Suprapubic skin (tissue), 4 donors: ENCODE results near the gene GRM7.

Experiments
- EP300 ChIP-seq: sonication (generic); formaldehyde crosslinking; IDR thresholded peaks from one replicate; pipeline ENCODE4 v1.6.1; 2017; ENCODE audit warnings: antibody characterized with exemption
- POLR2A ChIP-seq, 2 donors: fragments of 450-650 bp; IDR thresholded peaks; one replicate each; pipeline ENCODE4 v1.6.1; 2017; ENCODE audit warnings: antibody characterized with exemption in 2 of 2, mild to moderate bottlenecking in 2 of 2, moderate library complexity in 2 of 2
- POLR2AphosphoS5 ChIP-seq, 3 donors: sonication (generic); formaldehyde crosslinking; IDR thresholded peaks; one replicate each; pipeline ENCODE4 v1.6.1; 2017; ENCODE audit warnings: antibody characterized with exemption in 3 of 3
- TF ChIP-seq, protein P1 (sequence below), 2 donors: fragments of 200-600 bp in 1 of 2; fragments of 450-650 bp in 1 of 2; sonication (generic) in 1 of 2; IDR thresholded peaks; one replicate each; pipeline ENCODE4 v1.5.1; 2016 to 2019; ENCODE audit warnings: antibody characterized with exemption in 2 of 2, mild to moderate bottlenecking in 1 of 2, moderate library complexity in 1 of 2

DNA sequence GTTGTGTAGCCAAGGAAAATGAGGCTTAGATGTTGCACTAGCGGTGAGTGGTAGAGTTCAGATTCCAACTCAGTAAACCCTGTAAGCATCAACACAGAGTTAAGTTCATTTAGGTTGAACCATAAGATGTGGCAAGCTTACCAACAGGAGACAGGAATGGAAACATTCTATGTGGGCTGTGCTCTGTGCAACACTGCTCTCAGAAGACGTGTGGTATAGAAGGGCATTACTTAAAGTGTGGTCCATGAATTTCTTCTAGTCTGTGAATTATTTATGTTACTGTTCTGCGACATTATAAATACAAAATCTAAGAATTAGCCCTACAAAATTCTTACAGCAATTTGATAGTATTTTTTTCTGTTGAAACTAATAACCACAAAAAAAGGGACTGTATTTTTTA is 213.3 kb downstream of the GRM7 start:
- TF ChIP-seq, protein P1, sequence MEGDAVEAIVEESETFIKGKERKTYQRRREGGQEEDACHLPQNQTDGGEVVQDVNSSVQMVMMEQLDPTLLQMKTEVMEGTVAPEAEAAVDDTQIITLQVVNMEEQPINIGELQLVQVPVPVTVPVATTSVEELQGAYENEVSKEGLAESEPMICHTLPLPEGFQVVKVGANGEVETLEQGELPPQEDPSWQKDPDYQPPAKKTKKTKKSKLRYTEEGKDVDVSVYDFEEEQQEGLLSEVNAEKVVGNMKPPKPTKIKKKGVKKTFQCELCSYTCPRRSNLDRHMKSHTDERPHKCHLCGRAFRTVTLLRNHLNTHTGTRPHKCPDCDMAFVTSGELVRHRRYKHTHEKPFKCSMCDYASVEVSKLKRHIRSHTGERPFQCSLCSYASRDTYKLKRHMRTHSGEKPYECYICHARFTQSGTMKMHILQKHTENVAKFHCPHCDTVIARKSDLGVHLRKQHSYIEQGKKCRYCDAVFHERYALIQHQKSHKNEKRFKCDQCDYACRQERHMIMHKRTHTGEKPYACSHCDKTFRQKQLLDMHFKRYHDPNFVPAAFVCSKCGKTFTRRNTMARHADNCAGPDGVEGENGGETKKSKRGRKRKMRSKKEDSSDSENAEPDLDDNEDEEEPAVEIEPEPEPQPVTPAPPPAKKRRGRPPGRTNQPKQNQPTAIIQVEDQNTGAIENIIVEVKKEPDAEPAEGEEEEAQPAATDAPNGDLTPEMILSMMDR (IDR thresholded peaks at IDR 0.05), result no peak
- TF ChIP-seq EP300, result no peak
- TF ChIP-seq POLR2AphosphoS5 (IDR thresholded peaks at IDR 0.05), result no peak
- TF ChIP-seq POLR2A (IDR thresholded peaks at IDR 0.05), result no peak
